ENCODE measurements around the gene RNF223.
"Not testable (repeated sequence)": the region's sequence is repeated elsewhere in the genome, so short reads cannot be mapped to it uniquely, and the experiment has no call there.

RNF223 gene

GRCh38 chr1:1069711-1070676 is 4.1 kb downstream of the RNF223 start:
- DNase-seq, result no peak

GRCh38 chr1:1069056-1069710 is 4.9 kb downstream of the RNF223 start:
- no peak for DNase-seq

GRCh38 chr1:1068517-1069055 is 5.5 kb downstream of the RNF223 start:
- DNase-seq, result no peak

- DNase-seq, result no peak
Observed at GRCh38 chr1:1067860-1068516, 6.1 kb downstream of the RNF223 start.

- DNase-seq, result no peak
Observed at GRCh38 chr1:1067284-1067859, 6.7 kb downstream of the RNF223 start.

- no peak for DNase-seq
Observed at GRCh38 chr1:1066403-1067283, 7.5 kb downstream of the RNF223 start.

GRCh38 chr1:1065940-1066304 is 8.2 kb downstream of the RNF223 start:
- DNase-seq, result not testable (repeated sequence)

GRCh38 chr1:1065265-1065939 is 8.7 kb downstream of the RNF223 start:
- DNase-seq, result no peak

GRCh38 chr1:1063945-1064831 is 9.9 kb downstream of the RNF223 start:
- DNase-seq, result peak; percentile 30

GRCh38 chr1:1063261-1063944 is 10.7 kb downstream of the RNF223 start:
- no peak for DNase-seq

GRCh38 chr1:1062348-1063163 is 11.6 kb downstream of the RNF223 start:
- DNase-seq, result no peak

- no peak for DNase-seq
Observed at GRCh38 chr1:1061682-1062345, 12.3 kb downstream of the RNF223 start.

GRCh38 chr1:1060281-1061000 is 13.7 kb downstream of the RNF223 start:
- no peak for DNase-seq

- DNase-seq, result peak; percentile 12
Observed at GRCh38 chr1:1059494-1060280, 14.4 kb downstream of the RNF223 start.

- DNase-seq, result no peak
Observed at GRCh38 chr1:1058921-1059493, 15.1 kb downstream of the RNF223 start.

Data from amniotic stem cell (primary cell).